GM21619 (cell line): ENCODE data around the gene PPARD.
"Not testable (repeated sequence)": the region's sequence is repeated elsewhere in the genome, so short reads cannot be mapped to it uniquely, and the experiment has no call there.

Source experiments
- ATAC-seq: cut with Tn5 transposase; IDR thresholded peaks from one replicate; pipeline ENCODE4 v1.9.1; 2021; ENCODE audit not compliant: unreplicated experiment

PPARD gene

GRCh38 chr6:35403544-35404442, 61.4 kb downstream of the PPARD start:
- ATAC-seq, result no peak

GRCh38 chr6:35406711-35407485, 64.5 kb downstream of the PPARD start:
- no peak for ATAC-seq

- ATAC-seq, result no peak
Observed at GRCh38 chr6:35409245-35409644, 66.9 kb downstream of the PPARD start.

- ATAC-seq, result no peak
Observed at GRCh38 chr6:35410131-35410530, 67.8 kb downstream of the PPARD start.

GRCh38 chr6:35411066-35411465, 68.7 kb downstream of the PPARD start:
- no peak for ATAC-seq

- no peak for ATAC-seq
Observed at GRCh38 chr6:35412102-35412501, 69.7 kb downstream of the PPARD start.

GRCh38 chr6:35413911-35414310, 71.6 kb downstream of the PPARD start:
- no peak for ATAC-seq

- no peak for ATAC-seq
Observed at GRCh38 chr6:35415065-35415891, 72.9 kb downstream of the PPARD start.

- no peak for ATAC-seq
Observed at GRCh38 chr6:35417979-35418661, 75.8 kb downstream of the PPARD start.

- ATAC-seq, result no peak
Observed at GRCh38 chr6:35419417-35419816, 77.1 kb downstream of the PPARD start.

- no peak for ATAC-seq
Observed at GRCh38 chr6:35419961-35420360, 77.6 kb downstream of the PPARD start.

- no peak for ATAC-seq
Observed at GRCh38 chr6:35425284-35425683, 82.9 kb downstream of the PPARD start.

GRCh38 chr6:35426074-35426473, 83.7 kb downstream of the PPARD start:
- ATAC-seq, result no peak

GRCh38 chr6:35427435-35427834, 85.1 kb downstream of the PPARD start:
- no peak for ATAC-seq

- no peak for ATAC-seq
Observed at GRCh38 chr6:35427851-35428321, 85.5 kb downstream of the PPARD start.

GRCh38 chr6:35428421-35429149, 86.2 kb downstream of the PPARD start:
- no peak for ATAC-seq

- no peak for ATAC-seq
Observed at GRCh38 chr6:35429463-35429862, 87.1 kb downstream of the PPARD start.

- ATAC-seq, result no peak
Observed at GRCh38 chr6:35432291-35432690, 89.9 kb downstream of the PPARD start.

- not testable (repeated sequence) for ATAC-seq
Observed at GRCh38 chr6:35432702-35433101, 90.3 kb downstream of the PPARD start.
